Measurements from ENCODE around the gene SPDYE4. TPM values are rescaled to one million over a fixed set of nuclear protein-coding genes. Genes with fewer than 3 reads are reported as not detected.
"Not testable (repeated sequence)": the region's sequence is repeated elsewhere in the genome, so short reads cannot be mapped to it uniquely, and the experiment has no call there.

The SPDYE4 gene, protein sequence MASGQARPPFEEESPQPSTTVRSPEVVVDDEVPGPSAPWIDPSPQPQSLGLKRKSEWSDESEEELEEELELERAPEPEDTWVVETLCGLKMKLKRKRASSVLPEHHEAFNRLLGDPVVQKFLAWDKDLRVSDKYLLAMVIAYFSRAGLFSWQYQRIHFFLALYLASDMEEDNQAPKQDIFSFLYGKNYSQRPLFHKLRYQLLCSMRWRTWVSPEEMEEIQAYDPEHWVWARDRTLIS
- total RNA-seq (2014; rRNA removed; shearing (Covaris generic)), result not detected in 2 replicates

DNA sequence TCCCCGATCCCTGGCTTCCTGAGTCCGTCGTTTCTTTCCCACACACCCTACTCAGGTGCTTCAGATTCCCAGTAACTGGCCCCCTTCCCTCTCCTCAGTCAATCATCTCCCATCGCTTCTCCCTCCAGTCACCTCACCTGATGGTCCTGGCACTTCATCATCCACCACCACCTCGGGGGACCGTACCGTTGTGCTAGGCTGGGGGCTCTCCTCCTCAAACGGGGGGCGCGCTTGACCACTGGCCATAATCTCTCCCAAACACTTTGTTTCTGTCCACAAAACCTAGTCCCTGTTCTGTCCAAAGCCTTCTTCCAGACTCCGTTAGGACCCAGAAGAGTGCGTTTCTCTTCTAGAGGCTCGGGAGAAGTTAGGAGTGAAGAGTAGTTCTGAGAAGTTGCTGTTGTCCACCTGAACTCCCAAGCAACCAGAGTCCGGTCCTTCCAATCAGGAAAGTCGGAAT lies at the start of gene SPDYE4:
SPDYE4 (minus strand) TSS at position 410 of the 460 bp plus-strand sequence; CDS start at position 246, 164 bp downstream.
- no peak for DNase-seq (ENCODE audit: low spot score)

- DNase-seq (ENCODE audit: low spot score), result peak; percentile 72
Observed at GRCh38 chr17:8806926-8807550, 48.7 kb upstream of the SPDYE4 start.

GRCh38 chr17:8806253-8806925 lies 48.0 kb upstream of the SPDYE4 start:
- no peak for DNase-seq (ENCODE audit: low spot score)

DNA sequence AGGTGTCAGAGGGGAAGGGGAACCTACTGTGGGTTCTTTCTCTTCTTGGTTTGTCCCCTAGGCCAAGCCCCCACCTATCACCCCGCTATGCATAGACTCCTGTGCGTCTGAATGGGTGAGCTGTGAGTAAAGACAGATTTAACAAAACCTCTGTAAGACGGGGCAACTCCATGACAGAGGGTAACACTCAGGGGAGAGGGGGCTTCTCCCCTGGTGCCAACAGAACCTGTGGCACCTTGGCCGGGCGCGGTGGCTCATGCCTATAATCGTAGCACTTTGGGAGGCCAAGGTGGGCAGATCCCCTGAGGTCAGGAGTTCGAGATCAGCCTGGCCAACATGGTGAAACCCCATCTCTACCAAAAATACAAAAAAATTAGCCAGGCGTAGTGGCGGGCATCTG lies 47.0 kb upstream of the SPDYE4 start:
- not testable (repeated sequence) for DNase-seq (ENCODE audit: low spot score)

DNA sequence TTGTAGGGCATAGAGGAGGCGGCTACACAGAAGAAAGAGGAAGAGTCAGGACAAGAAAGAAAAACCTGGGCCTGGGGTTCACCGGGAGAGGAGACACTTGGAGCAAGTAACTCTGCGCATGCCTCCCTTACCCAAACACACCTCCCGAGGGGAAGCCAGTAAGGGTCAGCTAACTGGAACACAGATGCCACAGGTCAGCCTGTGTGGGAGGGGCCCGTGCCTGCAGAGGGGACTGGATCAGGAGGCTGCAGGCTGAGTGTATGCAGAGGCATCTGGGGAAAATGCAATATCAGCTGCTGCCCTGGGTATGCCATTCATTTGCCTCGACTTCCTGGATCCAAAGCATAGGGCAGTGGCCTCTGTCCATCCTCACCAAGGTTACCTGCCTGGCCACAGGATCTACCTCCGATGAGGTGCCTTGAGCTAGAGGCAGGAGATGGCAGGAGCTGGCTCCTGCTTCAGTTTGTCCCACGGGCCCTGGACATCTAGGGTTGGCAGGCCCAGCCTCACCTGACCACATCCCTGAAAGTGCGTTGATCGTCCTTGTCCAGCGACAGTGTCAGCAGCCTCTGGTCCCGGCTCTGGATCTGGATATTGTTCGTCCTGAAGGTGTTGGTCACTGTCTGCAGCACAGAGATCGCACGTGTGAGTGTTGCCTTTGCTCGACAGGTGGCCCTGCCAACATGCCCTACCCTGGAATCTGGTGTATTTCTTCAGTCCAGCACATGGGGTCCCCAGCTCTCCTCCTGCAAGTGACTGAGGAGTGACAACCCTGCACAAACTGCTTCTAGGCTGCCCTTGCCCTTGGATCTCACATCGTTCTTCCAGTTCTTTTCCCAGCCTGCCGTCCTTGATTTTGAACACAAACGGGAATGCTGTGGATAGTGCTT lies 45.4 kb upstream of the SPDYE4 start:
- no peak for DNase-seq (ENCODE audit: low spot score)

GRCh38 chr17:8801135-8801840 lies 42.9 kb upstream of the SPDYE4 start:
- DNase-seq (ENCODE audit: low spot score), result no peak

GRCh38 chr17:8800656-8801055 lies 42.3 kb upstream of the SPDYE4 start:
- no peak for DNase-seq (ENCODE audit: low spot score)

DNA sequence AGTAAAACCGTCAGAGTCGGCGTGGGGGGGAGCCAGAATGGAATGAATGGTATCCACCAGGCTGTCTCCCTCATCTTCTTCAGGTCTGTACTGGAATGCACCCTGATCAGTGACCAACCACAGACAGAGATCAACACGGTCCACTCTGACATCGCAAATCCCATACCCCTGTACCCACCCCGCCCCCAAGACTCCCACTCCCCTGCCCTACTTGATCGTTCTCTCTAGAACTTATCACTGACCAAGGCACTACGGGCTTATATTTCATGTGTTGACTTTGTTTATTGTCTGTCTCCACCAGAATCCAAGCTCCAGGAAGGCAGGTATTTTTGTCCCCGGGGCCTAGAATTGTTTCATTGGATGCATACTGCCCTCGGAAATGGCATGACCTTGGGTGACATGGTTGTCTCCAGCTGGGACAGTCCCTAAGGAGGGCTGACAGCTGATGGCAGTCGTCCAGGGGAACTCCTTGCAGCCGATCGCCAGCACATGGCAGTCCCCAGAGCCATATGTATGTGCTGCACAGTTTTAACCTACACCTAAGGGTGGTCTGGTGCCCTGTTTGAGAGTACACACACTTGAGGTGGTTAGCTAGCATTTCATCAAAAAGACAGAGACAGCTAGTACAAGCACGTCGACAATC lies 41.3 kb upstream of the SPDYE4 start:
- no peak for DNase-seq (ENCODE audit: low spot score)

DNA sequence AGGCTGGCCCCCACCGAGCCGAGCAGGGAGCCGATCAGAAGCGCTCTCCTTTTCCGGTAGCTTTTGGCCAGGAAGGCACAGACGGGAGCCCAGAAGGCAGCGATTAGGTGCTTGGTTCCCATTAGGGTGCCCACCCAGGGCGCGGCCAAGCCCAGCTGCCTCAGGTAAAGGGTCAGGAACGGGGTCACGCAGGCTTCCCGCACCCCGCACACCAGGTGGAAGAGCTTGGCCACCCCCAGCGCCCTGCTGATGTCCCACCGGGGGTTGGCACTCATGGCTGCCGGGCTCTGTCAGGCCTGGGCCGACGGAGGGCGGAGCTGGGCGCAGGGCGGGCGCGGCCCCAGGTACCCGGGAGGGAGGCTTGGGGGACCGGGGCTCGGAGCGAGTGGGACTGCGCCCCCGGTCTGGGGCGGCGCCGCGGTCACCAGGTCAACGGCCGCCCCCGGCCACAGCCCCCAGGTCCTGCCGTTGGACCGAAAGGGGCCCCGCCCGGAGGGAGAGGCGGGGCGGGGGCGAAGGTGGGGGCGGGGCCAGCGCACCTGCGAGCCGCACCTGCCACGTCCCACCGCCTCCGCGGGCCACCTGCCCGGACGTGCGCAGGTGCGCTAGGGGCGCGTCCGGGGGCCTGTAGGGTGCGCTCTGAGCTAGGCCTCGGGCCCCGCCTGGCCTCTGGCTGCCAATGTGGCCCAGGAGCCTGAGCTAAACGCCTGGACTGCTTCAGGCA lies 40.7 kb upstream of the SPDYE4 start, which contains the start of gene MFSD6L:
MFSD6L (minus strand) TSS at position 520 of the 724 bp plus-strand sequence; CDS start at position 275, 245 bp downstream.
- DNase-seq (ENCODE audit: low spot score), result no peak

GRCh38 chr17:8798176-8798845 lies 40.0 kb upstream of the SPDYE4 start:
- DNase-seq (ENCODE audit: low spot score), result no peak

DNA sequence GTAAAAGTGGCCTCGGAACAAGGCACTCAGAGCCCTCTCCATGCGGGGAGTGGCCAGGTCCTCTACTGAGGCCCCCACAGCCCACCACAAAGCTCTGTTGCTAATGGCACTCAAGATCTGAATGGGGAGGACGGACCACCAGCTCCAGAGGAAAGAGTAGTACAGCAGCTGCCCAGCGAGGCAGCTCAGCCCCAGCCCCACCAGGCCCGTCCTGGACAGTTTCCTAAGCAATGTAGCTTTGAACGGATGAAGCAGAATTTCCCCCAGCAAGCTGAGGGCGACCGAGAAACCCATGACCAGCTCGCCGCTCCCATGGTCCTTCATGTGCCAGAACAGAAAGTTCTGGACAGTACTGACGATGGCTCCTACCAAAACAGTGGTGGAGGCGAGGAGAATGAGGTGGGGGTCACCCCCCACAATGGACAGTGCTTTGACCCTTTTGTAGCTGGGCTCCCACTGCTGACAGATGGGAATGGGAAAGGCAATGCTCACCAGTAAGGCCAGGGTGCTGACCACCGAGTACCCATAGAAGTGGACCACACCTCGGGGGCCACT lies 39.4 kb upstream of the SPDYE4 start:
- no peak for DNase-seq (ENCODE audit: low spot score)

DNA sequence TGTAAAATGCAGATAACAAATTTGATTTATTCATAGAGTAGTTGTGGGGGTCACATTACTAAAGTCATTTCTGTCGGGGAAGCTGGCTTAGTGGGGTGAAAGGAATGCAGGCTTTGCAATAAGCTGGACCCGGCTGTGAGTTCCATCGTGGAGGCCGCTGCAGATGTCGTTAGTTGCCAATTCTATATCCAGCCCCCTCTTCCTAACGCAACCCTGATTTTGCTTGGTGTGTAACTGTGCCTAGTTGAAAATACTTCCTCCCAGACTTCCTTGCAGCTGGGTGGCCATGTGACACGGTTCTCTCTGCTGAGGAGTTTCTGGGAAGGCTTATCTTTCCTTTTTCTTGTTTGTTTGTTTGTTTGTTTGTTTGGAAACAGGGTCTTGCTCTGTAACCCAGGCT lies 36.3 kb upstream of the SPDYE4 start:
- DNase-seq (ENCODE audit: low spot score), result no peak

DNA sequence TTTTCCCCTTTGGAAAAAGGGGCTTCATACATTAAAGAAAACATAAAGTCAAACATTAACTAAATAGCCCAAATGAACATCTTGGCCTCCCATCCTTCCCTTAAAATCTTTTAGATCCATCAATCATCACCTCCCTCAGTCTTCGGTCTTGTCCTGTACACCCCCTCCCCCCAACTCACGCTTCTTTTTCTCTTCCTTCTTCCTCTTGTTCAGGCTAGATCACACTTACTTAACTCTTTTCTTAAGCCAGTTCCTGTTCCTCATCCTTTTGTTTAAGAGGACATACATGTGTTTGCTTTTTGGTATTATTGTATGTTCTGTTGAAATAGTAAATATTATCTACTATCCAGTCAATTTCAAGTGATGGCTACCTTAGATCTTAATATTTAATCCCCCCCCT lies 35.3 kb upstream of the SPDYE4 start:
- DNase-seq (ENCODE audit: low spot score), result no peak

DNA sequence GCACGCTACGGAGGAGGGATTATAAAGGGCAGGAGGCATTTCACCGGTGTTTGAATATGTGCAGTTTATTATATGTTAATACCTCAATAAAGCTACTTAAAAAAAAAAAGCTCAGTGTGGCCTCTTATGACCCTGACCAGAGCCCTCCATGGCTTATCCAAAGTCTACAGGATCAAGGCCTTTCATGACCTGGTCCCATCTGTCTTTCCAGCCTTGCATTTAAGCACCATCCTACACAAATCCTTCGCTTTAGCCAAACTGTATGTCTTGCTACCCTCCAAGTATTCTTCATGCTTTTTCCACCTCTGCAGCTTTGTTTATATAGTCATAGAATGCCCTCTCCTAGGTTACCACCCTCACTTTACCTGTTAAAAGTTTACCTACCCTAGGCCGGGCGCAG lies 34.3 kb upstream of the SPDYE4 start:
- no peak for DNase-seq (ENCODE audit: low spot score)

DNA sequence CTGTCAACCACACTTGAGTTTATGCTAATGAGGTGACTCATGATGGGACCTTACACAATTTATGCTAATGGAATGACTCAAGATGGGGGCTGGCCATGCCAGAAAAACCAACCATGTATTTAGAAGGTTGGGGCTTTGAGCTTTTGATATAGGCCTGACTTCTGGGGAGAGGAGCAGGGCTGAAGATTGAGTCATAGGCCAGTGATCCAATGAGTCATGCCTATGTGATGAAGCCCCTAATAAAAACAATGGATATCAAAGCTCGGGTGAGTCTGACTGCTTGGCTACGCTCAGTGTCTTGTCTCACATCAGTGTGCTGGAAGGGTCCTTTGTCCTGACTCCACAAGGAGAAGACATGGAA lies 33.5 kb upstream of the SPDYE4 start:
- DNase-seq (ENCODE audit: low spot score), result peak; percentile 5

GRCh38 chr17:8791248-8791909 lies 33.0 kb upstream of the SPDYE4 start:
- no peak for DNase-seq (ENCODE audit: low spot score)

- DNase-seq (ENCODE audit: low spot score), result no peak
Observed at GRCh38 chr17:8789743-8790142, 31.4 kb upstream of the SPDYE4 start.

DNA sequence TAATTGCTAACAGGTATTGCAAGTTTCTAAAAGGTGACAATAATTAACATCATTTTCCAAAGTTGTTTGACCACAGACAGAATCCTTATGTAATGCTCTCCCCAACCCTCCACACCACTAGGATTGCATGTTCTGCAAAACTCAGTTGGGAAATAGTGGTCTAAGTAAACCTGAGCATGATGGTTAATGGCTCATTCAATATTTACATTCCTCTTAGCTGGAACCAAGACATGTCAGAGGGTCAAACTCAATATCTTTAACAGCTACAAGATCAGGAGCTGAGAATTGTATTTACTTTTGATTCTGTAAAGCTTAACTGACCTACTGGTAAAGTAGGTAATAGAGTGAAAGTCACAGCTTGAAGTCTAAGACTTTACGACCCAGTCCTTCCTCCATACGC lies 30.7 kb upstream of the SPDYE4 start:
- DNase-seq (ENCODE audit: low spot score), result no peak

Data from H4 (cell line).